Neural cell (in vitro differentiated cells): ENCODE results near the gene TRIM40.

Experiments used
- POLR2AphosphoS5 ChIP-seq: IDR thresholded peaks from 2 replicates; pipeline ENCODE4 v1.6.1; 2012
- TF ChIP-seq, protein P1 (sequence below): fragments of 450-650 bp; IDR thresholded peaks from 2 replicates; pipeline ENCODE4 v1.5.1; 2014; ENCODE audit warnings: antibody characterized with exemption, mild to moderate bottlenecking, moderate library complexity; ENCODE audit not compliant: poor library complexity, severe bottlenecking

DNA sequence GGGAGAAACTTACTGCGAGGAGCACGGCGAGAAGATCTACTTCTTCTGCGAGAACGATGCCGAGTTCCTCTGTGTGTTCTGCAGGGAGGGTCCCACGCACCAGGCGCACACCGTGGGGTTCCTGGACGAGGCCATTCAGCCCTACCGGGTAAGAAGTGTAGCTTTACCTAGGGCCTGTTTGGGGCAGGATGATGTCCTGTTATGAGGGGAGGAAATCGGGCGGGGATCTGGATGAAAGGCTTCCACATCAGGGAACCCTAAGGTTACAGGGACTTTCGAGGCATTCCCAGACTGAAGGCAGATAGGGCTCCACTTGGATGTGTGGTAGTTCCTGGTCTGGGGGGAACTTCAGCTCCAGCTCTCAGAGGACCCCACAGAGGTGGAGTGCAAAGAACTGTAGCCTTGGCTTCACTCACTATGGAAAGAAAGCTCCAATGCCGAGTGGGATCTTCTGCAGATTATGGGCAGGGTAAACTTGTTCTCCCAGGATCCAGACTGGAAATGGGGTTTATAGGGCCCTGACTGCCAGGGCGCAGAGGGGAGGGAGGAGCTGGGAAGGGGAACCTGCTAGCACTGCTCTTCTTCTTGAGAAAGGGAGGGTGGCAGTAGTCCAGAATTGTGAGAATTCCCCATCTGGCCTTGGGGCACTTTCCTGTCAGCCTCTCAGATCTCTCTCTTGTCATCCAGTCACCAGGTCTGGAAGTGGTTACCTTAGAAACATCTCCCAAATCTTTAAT is 28.1 kb downstream of the TRIM40 start:
- TF ChIP-seq, protein P1, sequence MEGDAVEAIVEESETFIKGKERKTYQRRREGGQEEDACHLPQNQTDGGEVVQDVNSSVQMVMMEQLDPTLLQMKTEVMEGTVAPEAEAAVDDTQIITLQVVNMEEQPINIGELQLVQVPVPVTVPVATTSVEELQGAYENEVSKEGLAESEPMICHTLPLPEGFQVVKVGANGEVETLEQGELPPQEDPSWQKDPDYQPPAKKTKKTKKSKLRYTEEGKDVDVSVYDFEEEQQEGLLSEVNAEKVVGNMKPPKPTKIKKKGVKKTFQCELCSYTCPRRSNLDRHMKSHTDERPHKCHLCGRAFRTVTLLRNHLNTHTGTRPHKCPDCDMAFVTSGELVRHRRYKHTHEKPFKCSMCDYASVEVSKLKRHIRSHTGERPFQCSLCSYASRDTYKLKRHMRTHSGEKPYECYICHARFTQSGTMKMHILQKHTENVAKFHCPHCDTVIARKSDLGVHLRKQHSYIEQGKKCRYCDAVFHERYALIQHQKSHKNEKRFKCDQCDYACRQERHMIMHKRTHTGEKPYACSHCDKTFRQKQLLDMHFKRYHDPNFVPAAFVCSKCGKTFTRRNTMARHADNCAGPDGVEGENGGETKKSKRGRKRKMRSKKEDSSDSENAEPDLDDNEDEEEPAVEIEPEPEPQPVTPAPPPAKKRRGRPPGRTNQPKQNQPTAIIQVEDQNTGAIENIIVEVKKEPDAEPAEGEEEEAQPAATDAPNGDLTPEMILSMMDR: no peak
- no peak for TF ChIP-seq POLR2AphosphoS5
